GM18951 (cell line): ENCODE measurements around the gene DHX58.
"Not testable (repeated sequence)": the region's sequence is repeated elsewhere in the genome, so short reads cannot be mapped to it uniquely, and the experiment has no call there.

Experiments
- POLR2A ChIP-seq: IDR thresholded peaks from 4 replicates; pipeline ENCODE4 v1.6.1; 2011; ENCODE audit warnings: mild to moderate bottlenecking; ENCODE audit not compliant: insufficient read length, insufficient read depth; ENCODE audit errors: extremely low read depth
- in situ Hi-C: fragments of 300-500 bp; cut with MboI; formaldehyde crosslinking; loops from one replicate; pipeline ENCODE4 v1.12.0; 2022; ENCODE audit warnings: low sequenced_read_pairs, mixed read lengths, inconsistent platforms; ENCODE audit not compliant: unreplicated experiment

Gene DHX58

DNA sequence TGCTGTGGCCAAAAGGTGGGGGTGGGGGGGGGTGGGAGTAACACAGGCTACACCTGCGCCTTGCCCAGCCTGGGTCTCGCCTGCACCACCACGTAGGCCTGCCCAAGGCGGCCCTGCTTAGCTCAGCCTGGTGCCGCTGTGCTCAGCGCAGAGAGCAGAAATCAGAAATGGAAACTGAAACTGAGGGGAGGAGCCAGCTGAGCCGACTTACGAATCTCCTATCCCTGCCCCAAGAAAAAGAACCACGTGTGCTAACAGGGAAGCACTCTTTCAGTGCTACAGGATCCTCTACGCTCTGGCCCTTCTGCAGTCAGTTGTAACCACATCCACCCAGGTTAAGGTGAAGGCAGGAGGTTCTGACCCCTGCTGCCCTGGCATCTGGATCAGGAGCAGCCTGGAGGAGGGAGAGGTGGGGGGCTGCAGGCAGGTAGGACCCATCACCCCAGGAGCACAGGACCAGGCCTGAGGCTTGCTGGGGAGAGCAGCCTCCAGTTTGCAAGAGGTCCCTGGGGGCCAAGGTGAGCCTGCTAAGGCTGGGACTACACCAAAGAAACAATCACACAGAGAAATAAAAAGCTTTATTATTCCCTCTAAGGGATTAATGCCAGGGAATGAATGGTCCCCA is at the start of gene DHX58:
TSS of gene DHX58 (minus strand) at position 163 of the 625 bp plus-strand sequence. CDS start 822 bp downstream, outside the sequence.
- TF ChIP-seq POLR2A: peak; percentile 90
- in situ Hi-C loops: loop anchor here (10.0 kb wide), 2 partner anchors 88 to 148 kb away; partner anchors contain the start of genes CNP and NKIRAS2

DNA sequence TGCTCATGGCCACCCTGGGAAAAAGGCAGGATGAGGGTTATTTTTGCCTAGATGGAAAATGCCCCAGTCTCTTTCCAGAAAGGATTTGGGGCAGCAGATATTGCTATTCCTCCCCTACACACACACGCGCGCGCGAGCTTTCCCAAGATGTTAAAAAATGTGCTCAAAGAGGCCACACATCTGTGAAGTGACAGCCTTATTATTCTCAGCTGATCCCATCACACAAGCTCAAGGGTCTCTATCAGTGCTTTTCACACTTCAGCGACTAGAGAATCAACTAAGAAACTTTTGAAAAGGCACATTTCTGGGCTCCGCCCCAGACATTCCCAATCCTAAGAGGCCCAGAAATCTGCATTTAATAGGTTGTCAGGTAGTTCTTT is 48.0 kb upstream of the DHX58 start:
- no peak for TF ChIP-seq POLR2A
- in situ Hi-C loops: no loop called here

DNA sequence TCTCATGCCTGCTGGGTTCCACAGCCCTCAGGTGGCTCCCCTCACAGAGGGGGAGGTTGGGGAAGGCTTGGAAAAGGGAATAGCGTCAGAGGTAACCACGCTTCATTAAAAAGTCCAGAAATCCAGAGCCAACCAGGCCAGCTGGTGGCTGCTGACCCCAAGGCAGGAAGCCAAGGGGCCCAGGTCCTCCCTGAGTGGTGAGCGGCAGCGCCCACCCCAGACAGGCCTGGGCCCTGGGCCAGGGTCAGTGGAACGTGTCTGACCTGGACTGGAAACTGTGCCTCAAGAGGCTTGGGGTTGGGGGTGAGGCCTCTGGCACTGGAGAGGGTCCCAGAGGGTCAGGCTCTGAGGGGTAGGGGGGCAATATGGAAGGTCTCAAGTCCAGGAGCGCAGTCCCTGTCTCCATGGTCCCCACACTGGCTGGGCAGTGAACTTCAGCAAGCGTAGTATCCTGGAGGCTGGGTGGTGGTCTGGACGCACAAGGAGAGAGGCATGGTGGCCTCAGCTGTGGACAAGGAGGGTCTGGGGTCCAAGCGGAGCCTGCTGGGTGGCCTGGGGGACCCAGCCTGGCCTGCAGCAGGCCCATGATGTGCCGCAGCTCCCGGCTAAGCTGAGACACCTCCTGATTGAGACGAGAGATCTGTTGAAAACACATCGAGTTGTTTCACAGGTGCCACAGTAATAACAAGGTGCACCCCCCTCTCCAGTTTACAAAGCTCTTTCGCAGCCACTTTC is 47.4 kb upstream of the DHX58 start:
- in situ Hi-C loops: no loop called here
- no peak for TF ChIP-seq POLR2A

DNA sequence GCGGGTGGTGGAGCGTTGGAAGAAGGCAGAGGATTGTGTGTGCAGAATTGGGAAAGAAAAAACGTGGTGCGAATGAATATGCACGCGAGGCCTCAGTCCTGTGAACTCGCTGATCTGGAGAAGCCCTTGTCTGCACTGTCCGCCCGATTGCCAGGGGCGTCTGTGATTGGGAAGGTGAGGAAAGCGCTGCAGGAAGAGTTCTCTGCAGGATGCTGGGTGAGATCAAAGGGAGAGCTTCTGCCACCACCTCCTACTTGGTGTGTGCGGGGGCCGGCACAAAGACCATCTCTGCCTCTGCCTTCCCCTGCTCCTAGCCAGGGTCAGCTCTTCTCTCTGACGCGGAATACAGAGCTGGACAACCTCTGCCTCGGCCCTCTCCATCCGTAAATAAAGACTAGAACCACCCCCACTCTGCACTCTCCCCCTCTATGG is 43.1 kb upstream of the DHX58 start:
- TF ChIP-seq POLR2A: no peak
- in situ Hi-C loops: no loop called here

DNA sequence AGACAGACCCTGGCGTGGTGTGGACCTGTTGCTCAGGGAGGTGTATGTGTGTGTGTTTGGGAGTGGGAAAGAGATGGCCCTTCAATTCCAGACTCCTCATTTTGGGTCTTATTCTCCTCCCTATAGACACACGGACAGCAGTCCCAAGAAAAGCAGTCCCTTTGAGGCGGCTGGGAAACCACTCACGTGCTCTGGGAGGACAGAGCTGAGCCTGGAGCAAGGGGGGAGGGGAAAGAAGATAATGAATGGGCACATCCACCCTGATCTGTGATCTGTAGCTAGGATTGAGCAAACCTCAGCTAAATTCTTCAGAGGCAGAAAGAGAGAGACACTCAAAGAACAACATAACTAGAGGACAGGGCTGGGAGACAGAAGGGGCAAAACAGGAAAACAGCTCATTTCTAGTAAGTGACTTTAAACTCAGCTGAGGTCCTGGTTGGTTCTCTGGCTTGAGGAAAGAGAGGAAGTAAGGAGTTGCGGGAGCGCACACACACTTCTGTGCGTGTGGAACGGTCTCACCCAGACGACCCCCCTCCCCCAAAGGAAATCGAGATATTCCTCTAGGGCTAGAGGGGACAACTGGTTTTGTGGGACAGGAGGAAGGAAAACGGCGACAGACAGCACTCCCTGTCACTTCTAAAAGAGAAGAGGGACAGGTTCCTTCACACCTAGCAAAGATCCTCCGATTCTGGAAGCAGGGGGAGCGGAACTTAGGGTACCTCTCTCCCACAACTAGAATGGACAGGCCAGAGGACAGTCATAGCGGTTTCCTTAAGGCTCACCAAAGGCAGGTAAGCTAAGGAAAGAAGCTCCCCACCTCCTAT is 41.6 kb upstream of the DHX58 start:
- in situ Hi-C loops: no loop called here
- TF ChIP-seq POLR2A: no peak

DNA sequence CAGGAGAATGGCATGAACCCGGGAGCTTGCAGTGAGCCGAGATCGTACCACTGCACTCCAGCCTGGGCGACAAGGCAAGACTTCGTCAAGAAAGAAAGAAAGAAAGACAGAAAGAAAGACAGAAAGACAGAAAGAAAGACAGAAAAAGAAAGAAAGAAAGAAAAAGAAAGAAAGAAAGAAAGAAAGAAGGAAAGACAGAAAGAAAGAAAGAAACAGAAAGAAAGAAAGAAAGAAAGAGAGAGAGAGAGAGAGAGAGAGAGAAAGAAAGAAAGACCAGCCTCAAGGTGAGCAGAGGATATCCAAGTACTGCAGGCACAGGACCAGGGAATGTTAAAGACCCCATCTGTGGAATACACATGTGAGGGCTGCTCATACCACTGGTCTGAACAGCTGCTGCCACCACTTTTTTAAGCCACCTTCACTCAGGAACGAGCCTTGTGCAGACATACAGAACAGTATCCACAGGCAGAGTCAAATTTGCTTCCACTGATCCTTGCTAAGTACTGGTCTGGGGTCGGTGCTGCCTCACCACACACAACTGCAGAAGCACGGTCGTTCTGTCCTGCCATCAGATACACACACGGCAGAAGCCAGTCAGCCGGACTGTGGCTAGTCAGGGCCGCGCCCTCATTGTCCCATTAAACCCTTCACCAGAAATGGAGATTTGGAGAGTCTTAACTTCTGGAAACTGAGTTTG is 34.5 kb upstream of the DHX58 start:
- no peak for TF ChIP-seq POLR2A
- in situ Hi-C loops: no loop called here

DNA sequence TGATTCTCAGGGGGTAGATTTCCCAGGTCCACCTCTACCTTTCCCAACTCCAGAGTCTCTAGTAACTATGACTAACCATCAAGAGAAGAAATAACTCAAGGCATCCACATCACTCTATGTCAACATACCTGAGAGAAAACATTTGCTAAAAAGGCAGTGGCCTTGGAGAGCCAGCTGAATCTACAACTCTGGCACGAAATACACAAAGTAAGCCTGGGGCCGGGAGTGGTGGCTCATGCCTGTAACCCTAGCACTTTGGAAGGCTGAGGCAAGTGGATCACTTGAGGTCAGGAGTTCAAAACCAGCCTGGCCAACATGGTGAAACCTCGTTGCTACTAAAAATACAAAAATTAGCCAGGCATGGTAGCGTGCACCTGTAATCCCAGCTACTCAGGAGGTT is 30.6 kb upstream of the DHX58 start:
- in situ Hi-C loops: not testable (repeated sequence)

DNA sequence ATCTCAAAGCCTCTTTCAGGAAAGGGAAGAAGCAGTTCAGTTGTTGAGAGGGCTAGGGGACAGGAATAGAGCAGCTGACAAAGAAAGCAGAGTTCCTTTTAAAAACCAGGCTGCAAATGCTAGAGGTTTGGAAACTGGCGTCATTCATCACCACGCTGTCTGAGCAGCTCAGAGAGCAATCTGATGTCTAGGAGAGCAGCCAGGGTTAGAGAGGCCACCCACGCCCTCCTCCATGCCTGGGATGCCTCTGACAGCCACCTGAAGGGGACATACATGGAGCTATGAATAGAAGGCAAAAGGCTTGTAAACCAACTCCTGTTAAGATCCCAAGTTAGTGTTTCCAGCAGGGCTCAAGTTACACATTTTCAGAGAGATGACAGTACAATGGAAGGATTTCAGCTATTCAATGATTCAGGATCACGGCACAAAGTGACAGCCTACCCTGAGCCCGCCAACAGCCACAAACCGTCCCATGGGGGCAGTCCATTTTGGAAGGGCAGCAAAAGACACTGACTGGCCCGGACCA is 29.9 kb upstream of the DHX58 start:
- in situ Hi-C loops: no loop called here
- no peak for TF ChIP-seq POLR2A

DNA sequence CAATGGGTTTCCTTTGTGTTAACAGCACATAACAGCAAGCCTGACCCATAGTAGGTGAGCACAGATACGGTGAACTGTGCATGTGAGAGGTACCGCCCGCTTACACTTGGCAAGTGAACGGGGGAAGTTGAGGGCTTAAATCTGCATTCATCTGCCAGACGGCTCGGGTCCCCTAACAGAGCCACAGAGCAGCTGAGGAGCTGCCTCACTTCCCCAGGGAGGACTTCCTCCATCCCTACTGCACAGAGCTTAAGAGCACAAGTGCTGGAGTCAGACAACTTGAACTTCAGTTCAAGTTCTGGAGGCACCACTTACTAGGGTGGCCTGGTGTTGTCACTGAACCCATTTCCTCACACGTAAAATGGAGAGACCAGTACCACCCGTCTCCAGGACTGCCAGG is 28.9 kb upstream of the DHX58 start:
- TF ChIP-seq POLR2A: no peak
- in situ Hi-C loops: no loop called here

DNA sequence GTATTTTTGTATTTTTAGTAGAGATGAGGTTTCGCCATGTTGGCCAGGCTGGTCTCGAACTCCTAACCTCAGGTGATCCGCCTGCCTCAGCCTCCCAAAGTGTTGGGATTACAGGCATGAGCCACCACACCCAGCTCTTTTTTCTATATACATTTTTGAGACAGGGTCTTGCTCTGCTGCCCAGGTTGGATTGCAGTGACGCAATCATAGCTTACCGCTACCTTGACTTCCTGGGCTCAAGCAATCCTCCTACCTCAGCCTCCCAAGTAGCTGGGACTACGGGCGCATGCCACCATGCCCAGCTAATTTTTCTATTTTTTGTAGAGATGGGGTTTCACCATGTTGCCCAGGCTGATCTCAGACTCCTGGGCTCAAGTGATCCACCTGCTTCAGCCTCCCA is 28.2 kb upstream of the DHX58 start:
- in situ Hi-C loops: not testable (repeated sequence)

DNA sequence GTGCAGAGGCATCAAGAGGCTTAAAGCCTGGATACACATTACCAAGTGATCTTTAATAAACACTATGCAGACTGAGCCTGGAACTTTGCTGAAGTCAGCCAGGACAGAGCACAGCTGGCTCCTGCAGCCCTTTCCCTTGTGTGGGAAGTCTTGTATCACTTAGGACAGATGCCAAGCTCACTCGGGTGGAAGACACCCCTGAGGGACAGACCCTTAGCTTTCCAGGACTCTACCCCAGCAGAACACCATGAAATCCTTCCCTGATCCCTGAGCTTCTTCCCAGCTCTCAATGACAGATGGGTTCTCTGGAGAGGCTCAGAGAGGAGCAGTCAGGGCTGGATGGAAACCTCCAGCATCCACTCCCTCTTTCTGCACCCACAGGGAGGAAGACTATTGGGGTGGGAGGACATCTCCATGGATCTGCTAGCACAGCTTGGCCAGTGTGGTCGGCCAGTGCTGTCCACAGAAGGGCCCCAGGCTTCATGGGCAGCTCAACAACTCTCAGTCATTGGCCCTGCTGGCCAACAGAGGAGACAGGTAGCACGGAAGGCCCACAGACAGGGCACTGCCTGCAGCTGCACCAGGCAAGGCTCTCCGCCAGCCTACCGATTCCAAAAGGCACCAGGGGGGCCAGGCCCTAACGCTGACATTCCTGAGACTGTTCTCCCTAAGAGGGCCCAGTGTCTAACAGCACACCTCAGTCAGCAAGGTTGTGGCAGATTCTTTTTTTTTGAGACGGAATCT is 26.4 kb upstream of the DHX58 start:
- in situ Hi-C loops: no loop called here
- TF ChIP-seq POLR2A: no peak

DNA sequence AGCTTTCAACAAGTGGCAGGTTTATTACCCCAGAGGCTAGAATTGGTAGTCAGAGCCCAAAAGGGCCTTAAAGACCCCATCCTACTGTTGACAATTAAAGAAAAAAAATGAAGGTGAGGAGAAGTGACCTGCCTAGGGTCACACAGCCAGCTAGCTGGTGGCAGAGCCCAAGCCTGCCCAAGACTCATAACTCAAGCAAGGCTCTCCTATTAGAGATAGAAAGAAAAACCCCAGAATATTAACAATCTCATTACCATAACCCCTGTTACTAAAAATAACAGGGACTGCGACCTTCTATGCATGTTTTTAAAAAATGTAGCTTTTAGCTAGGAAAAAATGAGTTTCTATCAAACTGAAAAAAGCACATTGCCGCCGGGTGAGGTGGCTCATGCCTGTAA is 24.1 kb upstream of the DHX58 start:
- in situ Hi-C loops: no loop called here
- no peak for TF ChIP-seq POLR2A
